Right forelimb (tissue), 1 donor: ENCODE data around the gene MMEL1.
A peak's percentile ranks its signal among the peaks of the same experiment; 100 is the strongest.
"Not testable (repeated sequence)": the region's sequence is repeated elsewhere in the genome, so short reads cannot be mapped to it uniquely, and the experiment has no call there.

ENCODE experiments used
- DNase-seq: peaks from one replicate; pipeline ENCODE4 v3.0.0-alpha.2; 2018

The MMEL1 gene

GRCh38 chr1:2569703-2570102, 63.1 kb downstream of the MMEL1 start:
- DNase-seq: not testable (repeated sequence)

GRCh38 chr1:2569060-2569459, 63.8 kb downstream of the MMEL1 start:
- no peak for DNase-seq

- DNase-seq: not testable (repeated sequence)
These were observed 64.5 kb downstream of the MMEL1 start for GRCh38 chr1:2568187-2568816.

- DNase-seq: no peak
These were observed 65.6 kb downstream of the MMEL1 start for GRCh38 chr1:2567083-2567679.

GRCh38 chr1:2566101-2567045, 66.4 kb downstream of the MMEL1 start:
- no peak for DNase-seq

- DNase-seq: no peak
These were observed 67.9 kb downstream of the MMEL1 start for GRCh38 chr1:2564815-2565374.

GRCh38 chr1:2564006-2564814, 68.6 kb downstream of the MMEL1 start:
- DNase-seq: no peak

- DNase-seq: no peak
These were observed 69.6 kb downstream of the MMEL1 start for GRCh38 chr1:2563205-2563604.

- DNase-seq: no peak
These were observed 70.6 kb downstream of the MMEL1 start for GRCh38 chr1:2561898-2562895.

- DNase-seq: no peak
These were observed 71.4 kb downstream of the MMEL1 start for GRCh38 chr1:2561446-2561845.

- DNase-seq: no peak
These were observed 72.3 kb downstream of the MMEL1 start for GRCh38 chr1:2560299-2561073.

GRCh38 chr1:2559509-2560298, 73.1 kb downstream of the MMEL1 start:
- no peak for DNase-seq

GRCh38 chr1:2558861-2559260, 74.0 kb downstream of the MMEL1 start:
- DNase-seq: no peak

- no peak for DNase-seq
These were observed 74.4 kb downstream of the MMEL1 start for GRCh38 chr1:2558420-2558819.

GRCh38 chr1:2557482-2558400, 75.1 kb downstream of the MMEL1 start:
- DNase-seq: no peak

GRCh38 chr1:2556678-2557481, 75.9 kb downstream of the MMEL1 start:
- DNase-seq: no peak

GRCh38 chr1:2556277-2556677, 76.5 kb downstream of the MMEL1 start, which contains the start of gene TNFRSF14:
TSS of gene TNFRSF14 (plus strand) at chr1:2556371. CDS start at chr1:2556665, 294 bp downstream.
- DNase-seq: peak; percentile 75
